Measurements from ENCODE around the gene UQCR11.

Gene UQCR11

GRCh38 chr19:1590641-1591397 is 14.4 kb downstream of the UQCR11 start:
- no peak for DNase-seq (ENCODE audit: low spot score)

- no peak for DNase-seq (ENCODE audit: low spot score)
Observed at GRCh38 chr19:1587872-1588271, 17.4 kb downstream of the UQCR11 start.

- DNase-seq (ENCODE audit: low spot score): no peak
Observed at GRCh38 chr19:1585243-1585580, 20.1 kb downstream of the UQCR11 start.

- DNase-seq (ENCODE audit: low spot score): no peak
Observed at GRCh38 chr19:1584500-1585242, 20.6 kb downstream of the UQCR11 start.

- no peak for DNase-seq (ENCODE audit: low spot score)
Observed at GRCh38 chr19:1582201-1582600, 23.1 kb downstream of the UQCR11 start.

GRCh38 chr19:1580957-1581356 is 24.3 kb downstream of the UQCR11 start:
- DNase-seq (ENCODE audit: low spot score): no peak

- no peak for DNase-seq (ENCODE audit: low spot score)
Observed at GRCh38 chr19:1580382-1580781, 24.9 kb downstream of the UQCR11 start.

- DNase-seq (ENCODE audit: low spot score): no peak
Observed at GRCh38 chr19:1579222-1579621, 26.0 kb downstream of the UQCR11 start.

- DNase-seq (ENCODE audit: low spot score): no peak
Observed at GRCh38 chr19:1577929-1578618, 27.2 kb downstream of the UQCR11 start.

GRCh38 chr19:1577090-1577928 is 28.0 kb downstream of the UQCR11 start:
- DNase-seq (ENCODE audit: low spot score): no peak

GRCh38 chr19:1576242-1577089 is 28.8 kb downstream of the UQCR11 start:
- no peak for DNase-seq (ENCODE audit: low spot score)

GRCh38 chr19:1575323-1576241 is 29.7 kb downstream of the UQCR11 start:
- no peak for DNase-seq (ENCODE audit: low spot score)

- DNase-seq (ENCODE audit: low spot score): no peak
Observed at GRCh38 chr19:1574354-1575136, 30.7 kb downstream of the UQCR11 start.

- no peak for DNase-seq (ENCODE audit: low spot score)
Observed at GRCh38 chr19:1572795-1573194, 32.5 kb downstream of the UQCR11 start.

GRCh38 chr19:1571358-1571757 is 33.9 kb downstream of the UQCR11 start:
- DNase-seq (ENCODE audit: low spot score): no peak

- no peak for DNase-seq (ENCODE audit: low spot score)
Observed at GRCh38 chr19:1570836-1571235, 34.4 kb downstream of the UQCR11 start.

GRCh38 chr19:1569997-1570396 is 35.3 kb downstream of the UQCR11 start:
- DNase-seq (ENCODE audit: low spot score): no peak

GRCh38 chr19:1568320-1569019 is 36.8 kb downstream of the UQCR11 start, which contains the start of gene MEX3D:
TSS of gene MEX3D (minus strand) at chr19:1568325. CDS start at chr19:1568058, 267 bp downstream.
- peak; percentile 36 for DNase-seq (ENCODE audit: low spot score)

GRCh38 chr19:1567848-1568227 is 37.4 kb downstream of the UQCR11 start:
- DNase-seq (ENCODE audit: low spot score): no peak

Measured in pons (tissue), 1 donor.